Activated T-cell treated with anti-CD3 and anti-CD28 coated beads, Interleukin-2, amount 50 U/mL, for 4 hours (primary cell): ENCODE results near the gene NPR2. TPM values are rescaled to one million over a fixed set of nuclear protein-coding genes. Genes with fewer than 3 reads are reported as not detected.
A peak's percentile ranks its signal among the peaks of the same experiment; 100 is the strongest.

Source experiments
- ATAC-seq, 2 donors: fragments of 200-7000 bp; cut with Tn5 transposase; one replicate each; pipeline ENCODE4 v1.10.0; 2021
- DNase-seq: peaks from one replicate; pipeline ENCODE4 v3.0.0-alpha.2; 2020
- H3K27me3 Mint-ChIP-seq: one replicate; pipeline ENCODE4 v1.8.0; 2021; ENCODE audit warnings: low read depth, mixed read lengths
- H3K36me3 Mint-ChIP-seq: one replicate; pipeline ENCODE4 v1.8.0; 2022; ENCODE audit warnings: mixed read lengths; ENCODE audit not compliant: insufficient read depth
- H3K4me1 Mint-ChIP-seq: one replicate; pipeline ENCODE4 v1.8.0; 2021; ENCODE audit warnings: low read depth, mixed read lengths
- H3K4me3 Mint-ChIP-seq: one replicate; pipeline ENCODE4 v1.8.0; 2021; ENCODE audit warnings: mild to moderate bottlenecking, moderate library complexity, mixed read lengths
- H3K9me3 Mint-ChIP-seq: one replicate; pipeline ENCODE4 v1.8.0; 2021; ENCODE audit warnings: mixed read lengths
- total RNA-seq, 3 donors: library from RNA; stranded (reverse); gene quantifications; one replicate each; pipeline ENCODE4 v1.2.1, GENCODE V29; 2021

NPR2 gene
- 1 to 10 TPM; 4.4 to 5.3 (median 5.2) TPM for total RNA-seq

GRCh38 chr9:35791297-35791921 lies at the start of gene NPR2:
NPR2 (plus strand) TSS chr9:35791591; CDS start chr9:35792409, 818 bp downstream.
- Mint-ChIP-seq H3K27me3 (no peaks in the 10 kb centered on the region), H3K36me3 (peaks cover 16% of the 10 kb centered on the region), H3K9me3 (no peaks in the 10 kb centered on the region), H3K4me3 (no peak within 1 kb of the TSS), H3K4me1 (peaks cover 6% of the 10 kb centered on the region)
- DNase-seq: no peak
- no peak for ATAC-seq

GRCh38 chr9:35741740-35742139 lies 49.7 kb upstream of the NPR2 start:
- H3K36me3 Mint-ChIP-seq: peaks cover 36% of the 10 kb centered on the region
- ATAC-seq (peak; percentile 32 to 41), DNase-seq (no peak)
- H3K4me1 Mint-ChIP-seq: peaks cover 31% of the 10 kb centered on the region
- H3K4me3 Mint-ChIP-seq: no peak overlapping the region
- H3K9me3 Mint-ChIP-seq: no peaks in the 10 kb centered on the region
- no peaks in the 10 kb centered on the region for H3K27me3 Mint-ChIP-seq

DNA sequence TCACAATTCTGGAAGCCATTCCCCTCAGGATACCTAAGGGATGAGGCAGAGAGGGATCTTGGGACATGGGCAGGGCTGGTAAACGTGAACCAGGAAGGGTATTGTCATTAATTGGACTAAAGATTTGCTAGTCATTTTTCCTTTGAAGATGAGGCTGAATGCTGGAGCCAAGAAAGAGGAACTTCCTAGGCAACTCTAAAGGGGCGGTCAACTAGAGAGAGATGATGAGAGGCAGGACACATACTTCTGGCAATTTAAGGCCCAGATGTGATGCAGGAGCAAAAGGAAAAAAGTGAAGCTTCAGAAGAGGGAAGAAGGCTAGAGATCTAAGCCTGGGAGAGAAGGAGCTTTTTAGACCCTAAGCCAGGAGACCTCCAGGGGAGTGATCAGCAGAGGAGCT lies 47.9 kb upstream of the NPR2 start:
- no peak for DNase-seq
- ATAC-seq: no peak
- Mint-ChIP-seq H3K36me3 (peaks cover 30% of the 10 kb centered on the region), H3K4me3 (no peak overlapping the region), H3K9me3 (no peaks in the 10 kb centered on the region), H3K4me1 (peaks cover 49% of the 10 kb centered on the region), H3K27me3 (no peaks in the 10 kb centered on the region)

DNA sequence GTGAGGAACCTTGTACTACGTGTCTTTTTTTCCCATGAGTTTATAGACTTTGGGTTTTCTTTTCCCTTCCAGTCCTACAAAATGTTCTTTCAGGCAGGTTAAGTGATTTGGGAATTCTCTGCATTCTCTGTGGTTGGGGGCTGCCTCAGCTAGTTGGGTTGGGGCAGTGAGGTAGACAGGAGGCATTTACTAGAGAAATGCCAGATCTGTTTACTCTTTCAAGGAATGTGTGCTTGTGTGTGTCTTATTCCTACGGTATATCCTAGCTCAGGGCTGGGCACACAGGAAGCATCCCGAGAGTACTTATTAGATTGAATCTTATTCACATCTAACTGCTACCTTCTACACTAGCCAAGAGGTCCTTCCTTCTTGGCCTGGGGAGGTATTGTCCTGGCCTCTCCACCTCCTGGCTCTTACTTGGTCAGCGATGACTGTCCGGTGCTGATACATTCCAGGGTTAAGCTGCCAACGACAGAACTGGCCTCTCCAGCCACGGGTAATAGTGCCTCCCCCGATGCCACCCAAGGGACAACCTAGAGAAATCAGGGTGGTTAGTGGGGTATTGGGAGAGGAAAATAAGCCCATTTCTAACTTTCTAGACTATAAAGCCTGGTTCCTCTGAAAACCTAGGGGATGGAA lies 47.4 kb upstream of the NPR2 start:
- Mint-ChIP-seq H3K4me3 (no peak overlapping the region), H3K9me3 (no peaks in the 10 kb centered on the region), H3K36me3 (peaks cover 26% of the 10 kb centered on the region), H3K27me3 (no peaks in the 10 kb centered on the region), H3K4me1 (peaks cover 49% of the 10 kb centered on the region)
- DNase-seq (no peak), ATAC-seq (no peak)

- H3K4me3 Mint-ChIP-seq: peak overlapping the region; percentile 62
- peaks cover 58% of the 10 kb centered on the region for H3K4me1 Mint-ChIP-seq
- H3K27me3 Mint-ChIP-seq: no peaks in the 10 kb centered on the region
- DNase-seq (no peak), ATAC-seq (no peak)
- H3K36me3 Mint-ChIP-seq: peaks cover 20% of the 10 kb centered on the region
- H3K9me3 Mint-ChIP-seq: no peaks in the 10 kb centered on the region
Observed at GRCh38 chr9:35745569-35745968, 45.8 kb upstream of the NPR2 start.

GRCh38 chr9:35746583-35746982 lies 44.8 kb upstream of the NPR2 start:
- DNase-seq (no peak), ATAC-seq (no peak)
- Mint-ChIP-seq H3K36me3 (peaks cover 23% of the 10 kb centered on the region), H3K4me1 (peaks cover 57% of the 10 kb centered on the region), H3K9me3 (no peaks in the 10 kb centered on the region), H3K27me3 (no peaks in the 10 kb centered on the region), H3K4me3 (peak overlapping the region; percentile 90)

GRCh38 chr9:35748242-35748857 lies 43.0 kb upstream of the NPR2 start:
- H3K4me1 Mint-ChIP-seq: peaks cover 46% of the 10 kb centered on the region
- peak overlapping the region; percentile 90 for H3K4me3 Mint-ChIP-seq
- DNase-seq (no peak), ATAC-seq (peak in 1 of 2 donors; percentile 2)
- H3K36me3 Mint-ChIP-seq: peaks cover 22% of the 10 kb centered on the region
- H3K9me3 Mint-ChIP-seq: no peaks in the 10 kb centered on the region
- H3K27me3 Mint-ChIP-seq: no peaks in the 10 kb centered on the region

DNA sequence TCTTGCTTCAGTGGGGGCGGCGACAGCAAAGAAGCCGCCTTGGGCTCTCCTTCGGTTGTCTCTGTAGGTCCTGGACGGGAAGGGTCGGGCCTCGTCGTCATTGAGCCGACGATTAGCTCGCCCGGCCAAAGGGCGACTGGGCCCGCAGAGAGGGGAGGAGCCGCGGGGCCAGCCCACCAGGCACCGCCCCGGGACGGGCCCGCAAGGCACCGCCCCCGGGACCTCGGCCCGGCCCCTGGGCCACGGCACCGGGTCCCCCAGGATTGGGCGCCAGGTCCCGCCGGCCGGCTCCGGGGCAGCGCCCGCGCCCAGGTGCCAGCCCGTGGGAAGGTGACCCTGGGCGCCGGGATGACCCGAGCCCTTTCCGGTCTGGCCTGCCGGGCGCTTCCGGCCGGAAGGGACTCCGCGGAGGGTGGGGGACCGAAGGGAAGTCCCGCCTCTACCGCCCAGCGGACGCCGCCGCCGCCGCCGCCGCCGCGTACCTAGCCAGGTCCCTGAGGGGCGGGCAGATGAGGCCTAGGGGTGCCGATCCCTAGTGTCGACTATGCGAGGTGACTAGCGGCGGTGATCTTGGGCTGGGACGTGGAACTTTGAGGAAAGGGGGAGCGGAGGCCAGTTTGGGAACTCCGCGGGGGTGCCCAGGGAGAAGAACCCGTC lies 42.4 kb upstream of the NPR2 start, which contains the start of the genes GBA2 and RGP1:
Gene GBA2, minus strand, starts transcription at position 371 of the 657 bp plus-strand sequence. CDS start 524 bp downstream, outside the sequence.
Gene RGP1, plus strand, starts transcription at position 430 of the 657 bp plus-strand sequence. CDS start 469 bp downstream, outside the sequence.
- DNase-seq: peak; percentile 53
- ATAC-seq: peak; percentile 88 to 90
- H3K9me3 Mint-ChIP-seq: no peaks in the 10 kb centered on the region
- peak within 1 kb of the TSS; percentile 93 for H3K4me3 Mint-ChIP-seq
- peaks cover 44% of the 10 kb centered on the region for H3K4me1 Mint-ChIP-seq
- H3K36me3 Mint-ChIP-seq: peaks cover 23% of the 10 kb centered on the region
- H3K27me3 Mint-ChIP-seq: no peaks in the 10 kb centered on the region

GRCh38 chr9:35749515-35750255 lies 41.7 kb upstream of the NPR2 start:
- peak; percentile 26 for DNase-seq
- H3K4me1 Mint-ChIP-seq: peaks cover 40% of the 10 kb centered on the region
- peak overlapping the region; percentile 93 for H3K4me3 Mint-ChIP-seq
- H3K9me3 Mint-ChIP-seq: no peaks in the 10 kb centered on the region
- H3K27me3 Mint-ChIP-seq: no peaks in the 10 kb centered on the region
- ATAC-seq: peak; percentile 55 to 57
- H3K36me3 Mint-ChIP-seq: peaks cover 23% of the 10 kb centered on the region

- DNase-seq: no peak
Observed at GRCh38 chr9:35750256-35750531, 41.2 kb upstream of the NPR2 start.

DNA sequence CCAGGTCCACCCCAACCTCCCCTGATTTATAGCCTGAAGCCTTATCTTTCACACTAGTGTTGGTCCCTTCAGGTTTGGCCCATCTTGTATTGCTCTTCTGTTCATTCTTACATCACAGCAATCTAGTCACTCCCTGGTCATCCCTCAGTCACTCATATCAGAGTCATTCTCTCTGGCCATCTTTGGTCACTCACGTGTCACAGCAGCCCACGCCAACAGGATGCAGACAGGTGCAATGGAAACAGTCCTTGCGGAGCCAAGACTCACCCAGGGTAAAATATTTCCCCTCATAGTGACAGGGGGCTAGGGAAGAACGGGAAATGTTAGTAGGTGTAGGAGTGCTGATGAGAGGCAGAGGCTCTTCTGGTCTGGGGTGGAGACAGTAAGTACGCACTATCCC lies 37.9 kb upstream of the NPR2 start:
- H3K4me1 Mint-ChIP-seq: peaks cover 31% of the 10 kb centered on the region
- peaks cover 18% of the 10 kb centered on the region for H3K36me3 Mint-ChIP-seq
- DNase-seq (no peak), ATAC-seq (no peak)
- no peaks in the 10 kb centered on the region for H3K9me3 Mint-ChIP-seq
- no peak overlapping the region for H3K4me3 Mint-ChIP-seq
- H3K27me3 Mint-ChIP-seq: no peaks in the 10 kb centered on the region

More at GRCh38 chr9:35750256-35750531, 41.2 kb upstream of the NPR2 start:
- H3K27me3 Mint-ChIP-seq: no peaks in the 10 kb centered on the region
- H3K4me1 Mint-ChIP-seq: peaks cover 39% of the 10 kb centered on the region
- H3K4me3 Mint-ChIP-seq: peak overlapping the region; percentile 93
- H3K36me3 Mint-ChIP-seq: peaks cover 23% of the 10 kb centered on the region
- H3K9me3 Mint-ChIP-seq: no peaks in the 10 kb centered on the region
- no peak for ATAC-seq

DNA sequence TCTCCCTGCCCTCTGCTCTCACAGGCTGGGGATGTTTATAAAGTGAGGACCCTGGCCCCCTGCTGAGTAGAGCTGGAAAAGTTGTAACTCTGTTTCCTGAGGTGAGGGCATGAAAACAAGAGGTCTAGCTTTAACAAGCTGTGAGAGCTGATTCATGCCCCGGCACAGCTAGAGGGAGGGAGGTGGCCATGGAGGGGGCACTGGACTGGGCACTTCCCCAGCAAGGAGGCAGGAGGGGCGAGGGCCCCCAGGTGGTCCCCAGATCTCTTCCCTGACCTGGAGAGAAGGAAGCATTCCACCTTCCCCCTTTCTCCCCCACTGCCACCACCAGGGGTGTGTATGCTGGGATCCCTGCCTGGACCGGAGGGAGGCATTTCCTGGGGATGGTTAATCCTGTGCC lies 37.1 kb upstream of the NPR2 start, which contains the start of gene MSMP:
Gene MSMP, minus strand, starts transcription at position 13 of the 400 bp plus-strand sequence. CDS start 147 bp downstream, outside the sequence.
- no peak for DNase-seq
- no peaks in the 10 kb centered on the region for H3K9me3 Mint-ChIP-seq
- H3K36me3 Mint-ChIP-seq: peaks cover 18% of the 10 kb centered on the region
- peaks cover 37% of the 10 kb centered on the region for H3K4me1 Mint-ChIP-seq
- no peaks in the 10 kb centered on the region for H3K27me3 Mint-ChIP-seq
- no peak for ATAC-seq
- peak within 1 kb of the TSS; percentile 14 for H3K4me3 Mint-ChIP-seq

DNA sequence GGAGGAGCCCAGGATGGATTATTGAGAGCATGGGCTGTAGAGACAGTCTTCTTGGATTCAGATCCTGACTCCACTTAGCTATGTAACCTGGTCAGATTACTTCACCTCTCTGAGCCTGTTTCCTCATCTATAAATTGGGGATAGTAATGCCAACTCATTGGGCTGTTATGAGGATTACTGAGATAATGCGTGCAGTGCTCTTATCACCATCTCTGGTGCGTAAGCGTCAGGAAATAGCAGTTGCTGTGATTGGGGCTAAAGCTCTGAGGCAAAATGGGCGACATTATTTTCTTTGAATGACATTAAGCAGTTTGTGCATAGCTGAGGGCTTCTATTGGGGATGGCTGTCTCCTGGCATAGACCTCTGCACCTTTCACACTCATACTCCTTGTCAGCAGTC lies 36.3 kb upstream of the NPR2 start:
- H3K4me1 Mint-ChIP-seq: peaks cover 38% of the 10 kb centered on the region
- no peaks in the 10 kb centered on the region for H3K9me3 Mint-ChIP-seq
- DNase-seq: no peak
- no peak for ATAC-seq
- H3K4me3 Mint-ChIP-seq: peak overlapping the region; percentile 14
- peaks cover 18% of the 10 kb centered on the region for H3K36me3 Mint-ChIP-seq
- H3K27me3 Mint-ChIP-seq: no peaks in the 10 kb centered on the region
